ENCODE data around the gene TBC1D14.
"Not testable (repeated sequence)": the region's sequence is repeated elsewhere in the genome, so short reads cannot be mapped to it uniquely, and the experiment has no call there.

TBC1D14 gene

DNA sequence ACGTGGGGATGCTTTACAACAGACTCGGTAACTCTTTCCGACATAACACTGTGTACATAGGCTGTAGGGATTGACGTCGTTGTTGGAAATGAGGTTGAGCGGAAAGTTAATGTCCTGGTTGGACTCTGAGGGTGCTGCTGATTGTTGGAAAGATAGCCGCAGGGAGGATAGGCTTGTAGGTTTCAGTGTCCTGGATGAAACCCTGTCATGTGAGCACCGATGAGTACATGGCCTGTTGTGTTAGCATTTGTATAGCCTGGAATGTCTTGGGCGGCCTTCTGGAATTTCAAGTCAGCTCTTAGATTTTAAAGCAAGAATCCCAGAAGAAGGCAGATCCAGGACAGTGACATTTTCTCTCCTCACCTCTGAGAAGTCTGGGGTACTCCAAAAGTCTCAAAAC, 63.3 kb downstream of the TBC1D14 start:
- no peak for DNase-seq (ENCODE audit: low spot score)

- DNase-seq (ENCODE audit: low spot score) = peak; percentile 93
These were observed 64.7 kb downstream of the TBC1D14 start for GRCh38 chr4:6974138-6974848.

DNA sequence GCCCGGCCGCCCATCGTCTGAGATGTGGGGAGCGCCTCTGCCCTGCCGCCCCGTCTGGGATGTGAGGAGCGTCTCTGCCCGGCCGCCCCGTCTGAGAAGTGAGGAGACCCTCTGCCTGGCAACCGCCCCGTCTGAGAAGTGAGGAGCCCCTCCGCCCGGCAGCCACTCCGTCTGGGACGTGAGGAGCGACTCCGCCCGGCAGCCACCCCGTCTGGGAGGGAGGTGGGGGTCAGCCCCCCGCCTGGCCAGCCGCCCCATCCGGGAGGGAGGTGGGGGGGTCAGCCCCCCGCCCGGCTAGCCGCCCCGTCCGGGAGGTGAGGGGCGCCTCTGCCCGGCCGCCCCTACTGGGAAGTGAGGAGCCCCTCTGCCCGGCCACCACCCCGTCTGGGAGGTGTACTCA, 68.2 kb downstream of the TBC1D14 start:
- not testable (repeated sequence) for DNase-seq (ENCODE audit: low spot score)

- DNase-seq (ENCODE audit: low spot score) = no peak
These were observed 74.0 kb downstream of the TBC1D14 start for GRCh38 chr4:6983544-6984142.

DNA sequence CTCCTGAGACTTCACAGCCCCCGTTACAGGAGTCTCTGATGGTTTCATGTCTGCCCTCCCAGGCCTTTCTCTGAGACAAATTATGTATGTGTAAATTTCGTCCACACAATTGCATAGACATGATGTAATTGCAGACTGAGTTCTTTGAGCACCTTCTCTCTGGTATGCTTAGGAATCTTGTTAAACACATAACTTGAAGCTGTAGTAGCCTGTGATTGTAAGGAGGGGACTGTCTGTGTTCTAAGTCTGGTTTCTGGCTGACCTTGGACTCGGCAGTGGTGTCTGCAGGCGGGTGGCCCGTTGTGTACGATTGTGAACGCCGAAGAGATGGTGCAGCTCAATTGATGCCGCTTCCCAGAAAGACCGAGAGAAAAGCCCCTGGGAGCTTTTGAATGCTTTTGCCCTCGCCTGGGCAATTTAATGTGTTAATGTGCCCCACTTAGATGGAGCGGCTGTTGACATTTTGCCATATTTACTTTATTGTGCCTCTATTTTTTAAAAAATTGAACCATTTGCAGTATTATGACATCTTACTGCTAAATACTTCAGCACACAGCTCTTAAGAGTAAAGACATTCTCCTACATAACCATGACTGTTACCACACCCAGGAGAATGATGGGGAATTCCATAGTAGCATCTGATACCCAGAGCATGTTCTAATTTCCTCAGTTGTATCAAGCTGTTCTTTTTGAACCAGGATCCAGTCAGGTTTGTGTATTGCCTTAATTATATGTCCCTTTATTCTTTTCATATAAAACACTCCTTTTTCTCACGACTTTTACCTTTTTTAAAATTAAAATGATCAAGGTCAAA, 75.2 kb downstream of the TBC1D14 start:
- no peak for DNase-seq (ENCODE audit: low spot score)

- DNase-seq (ENCODE audit: low spot score) = peak; percentile 68
These were observed 76.6 kb downstream of the TBC1D14 start for GRCh38 chr4:6986072-6986780.

DNA sequence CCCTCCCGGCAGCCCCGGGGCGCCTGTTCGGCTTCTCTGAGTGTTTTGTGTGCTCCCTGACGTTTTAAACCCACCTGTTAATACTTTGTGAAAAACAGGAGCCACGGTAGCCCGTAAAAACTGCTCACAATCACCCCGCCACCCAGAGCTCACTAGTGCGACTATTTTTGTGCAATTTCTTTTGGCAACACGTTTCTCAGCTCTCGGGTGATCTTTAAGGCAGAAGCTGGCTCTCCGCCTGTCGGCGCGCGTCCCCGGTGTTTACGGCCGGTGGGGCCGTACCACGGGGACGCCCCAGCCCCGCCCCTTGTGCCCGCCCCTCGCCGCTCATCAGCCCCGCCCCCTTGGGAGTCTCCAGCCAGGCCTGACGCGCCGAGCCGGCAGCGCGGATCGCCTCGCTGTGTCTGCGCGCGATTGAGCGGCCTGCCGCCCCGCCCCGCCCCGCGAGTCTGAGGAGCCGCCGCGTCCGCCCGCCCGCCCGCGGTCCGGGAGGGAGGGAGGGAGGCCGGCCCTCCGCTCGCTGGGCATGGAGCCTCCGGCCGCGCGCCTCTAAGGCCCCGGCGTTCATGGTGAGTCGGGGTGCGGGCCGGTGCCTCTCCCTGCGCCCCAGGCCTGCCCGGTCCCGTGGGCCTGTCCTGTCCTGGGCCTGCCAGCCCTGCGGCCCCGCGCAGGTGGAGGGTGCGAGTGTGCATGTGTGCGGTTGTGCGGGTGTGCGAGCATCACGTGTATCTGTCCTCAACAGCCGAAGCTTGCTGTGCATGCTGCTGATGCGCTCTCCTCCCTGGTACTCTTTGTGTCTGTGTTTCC, 77.4 kb downstream of the TBC1D14 start:
- DNase-seq (ENCODE audit: low spot score) = peak; percentile 97

GRCh38 chr4:6987588-6987961, 77.9 kb downstream of the TBC1D14 start:
- no peak for DNase-seq (ENCODE audit: low spot score)

- no peak for DNase-seq (ENCODE audit: low spot score)
These were observed 78.5 kb downstream of the TBC1D14 start for GRCh38 chr4:6988016-6988715.

GRCh38 chr4:6989331-6989923, 79.8 kb downstream of the TBC1D14 start:
- no peak for DNase-seq (ENCODE audit: low spot score)

- no peak for DNase-seq (ENCODE audit: low spot score)
These were observed 81.0 kb downstream of the TBC1D14 start for GRCh38 chr4:6990661-6991060.

- no peak for DNase-seq (ENCODE audit: low spot score)
These were observed 81.6 kb downstream of the TBC1D14 start for GRCh38 chr4:6991249-6991648.

- peak; percentile 77 for DNase-seq (ENCODE audit: low spot score)
These were observed 82.3 kb downstream of the TBC1D14 start for GRCh38 chr4:6991771-6992557.

GRCh38 chr4:6992728-6993677, 83.4 kb downstream of the TBC1D14 start:
- DNase-seq (ENCODE audit: low spot score) = no peak

DNA sequence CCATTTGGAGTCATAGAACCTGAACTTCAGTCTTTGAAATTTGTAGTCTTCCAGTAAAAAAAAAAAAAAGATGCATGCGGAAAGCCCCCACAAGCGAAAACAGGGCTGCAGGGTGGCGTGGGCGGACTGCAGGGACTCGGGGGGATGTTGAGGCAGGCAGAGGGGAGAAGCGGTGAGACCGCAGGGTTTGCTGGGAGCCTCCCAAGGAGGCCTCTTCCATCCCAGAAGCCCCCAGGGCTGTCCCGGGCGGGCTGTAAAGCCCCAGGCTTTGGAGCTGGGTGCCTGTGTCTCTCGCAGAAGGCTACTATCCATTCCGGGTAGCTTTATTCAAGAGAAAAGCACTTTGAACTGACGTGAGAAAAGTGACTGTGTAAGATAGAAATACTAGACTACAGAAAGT, 86.9 kb downstream of the TBC1D14 start:
- no peak for DNase-seq (ENCODE audit: low spot score)

- DNase-seq (ENCODE audit: low spot score) = peak; percentile 42
These were observed 89.8 kb downstream of the TBC1D14 start for GRCh38 chr4:6999172-7000086.

DNA sequence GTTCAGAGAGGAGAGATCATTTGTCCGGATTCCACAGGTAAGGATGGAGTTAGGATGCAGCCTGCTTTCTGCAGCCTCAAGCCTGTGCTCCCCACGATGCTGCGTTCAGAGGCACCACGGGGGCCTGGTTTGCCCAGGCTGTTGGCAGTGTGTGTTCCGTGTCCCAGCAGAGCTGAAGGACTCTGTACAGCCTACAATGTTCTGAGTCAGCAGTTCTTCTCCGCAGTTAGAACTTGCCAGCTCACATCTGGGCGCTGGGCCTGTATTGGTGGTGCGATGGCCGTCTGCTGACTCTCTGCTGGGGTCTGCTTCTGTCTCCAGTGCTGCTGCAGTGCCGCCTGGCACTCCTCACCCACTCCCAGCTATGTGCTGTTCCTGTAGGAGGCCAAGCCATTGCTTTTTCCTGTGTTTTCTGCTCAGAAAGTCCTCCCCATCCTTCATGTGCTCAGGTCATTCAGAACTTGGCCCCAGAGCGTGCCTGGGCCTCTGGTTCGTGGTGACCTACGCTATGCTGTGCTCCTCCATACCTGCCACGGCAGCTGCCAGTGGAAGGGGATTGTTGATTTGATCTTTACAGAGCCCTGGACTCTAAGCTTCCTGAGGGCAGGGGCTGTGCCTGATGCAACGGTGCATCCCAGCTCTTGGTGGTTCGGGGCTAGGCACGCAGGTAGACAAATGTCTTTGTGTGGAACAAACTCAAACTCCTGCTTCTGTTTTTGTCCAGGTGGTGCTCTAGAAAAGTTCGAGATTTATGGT, 91.0 kb downstream of the TBC1D14 start:
- DNase-seq (ENCODE audit: low spot score) = peak; percentile 55

Data from Ammon's horn (tissue), 1 donor.